Measurements from ENCODE around the gene PLCL2.

Gene PLCL2

DNA sequence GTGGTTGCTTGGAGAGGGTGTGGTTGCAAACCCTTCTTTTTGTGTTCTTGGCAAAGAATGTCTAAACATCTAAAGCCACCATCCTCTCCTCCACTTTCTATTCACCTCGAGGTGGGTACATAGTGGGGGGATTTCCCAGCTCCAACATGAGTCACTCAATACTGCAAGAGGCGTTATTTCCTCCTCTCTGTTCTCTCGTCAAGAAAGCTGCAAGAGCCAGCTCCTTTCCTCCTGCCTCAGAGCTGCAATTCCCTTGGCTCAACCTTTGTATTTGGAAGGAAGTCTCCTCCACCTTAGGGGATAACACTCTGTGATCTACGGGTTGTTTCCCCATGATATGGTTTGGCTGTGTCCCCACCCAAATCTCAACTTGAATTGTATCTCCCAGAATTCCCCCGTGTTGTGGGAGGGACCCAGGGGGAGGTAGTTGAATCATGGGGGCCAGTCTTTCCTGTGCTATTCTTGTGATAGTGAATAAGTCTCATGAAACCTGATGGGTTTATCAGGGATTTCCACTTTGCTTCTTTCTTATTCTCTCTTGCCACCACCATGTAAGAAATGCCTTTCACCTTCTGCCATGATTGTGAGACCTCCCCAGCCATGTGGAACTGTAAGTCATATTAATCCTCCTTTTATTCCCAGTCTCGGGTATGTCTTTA lies 138.4 kb downstream of the PLCL2 start:
- peak; percentile 64 for DNase-seq

DNA sequence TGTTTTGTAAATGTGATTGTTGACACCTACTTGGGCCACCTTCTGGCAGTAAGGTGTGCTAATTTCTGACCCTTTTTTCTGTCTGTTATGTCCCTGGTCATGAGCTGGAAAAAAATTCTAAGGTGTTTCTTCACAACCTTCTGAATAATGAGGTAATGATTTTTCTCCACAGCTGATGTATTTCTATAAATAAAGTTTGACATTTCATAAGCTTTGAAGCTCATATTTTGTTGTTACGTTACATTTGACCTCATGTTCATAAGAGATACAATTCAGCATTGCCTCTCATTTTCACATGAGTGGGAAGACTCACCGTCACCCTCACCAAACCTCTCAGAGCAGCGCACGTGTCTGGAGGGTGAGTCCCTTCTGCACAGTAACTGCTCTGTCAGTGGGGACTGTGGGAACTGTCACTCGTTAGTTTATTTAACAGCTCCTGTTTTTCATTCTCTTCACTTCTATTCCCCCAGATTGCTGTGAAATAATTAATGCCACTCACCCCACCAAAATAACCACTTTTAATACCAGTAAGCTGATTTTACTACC lies 140.9 kb downstream of the PLCL2 start:
- peak; percentile 68 for DNase-seq

DNA sequence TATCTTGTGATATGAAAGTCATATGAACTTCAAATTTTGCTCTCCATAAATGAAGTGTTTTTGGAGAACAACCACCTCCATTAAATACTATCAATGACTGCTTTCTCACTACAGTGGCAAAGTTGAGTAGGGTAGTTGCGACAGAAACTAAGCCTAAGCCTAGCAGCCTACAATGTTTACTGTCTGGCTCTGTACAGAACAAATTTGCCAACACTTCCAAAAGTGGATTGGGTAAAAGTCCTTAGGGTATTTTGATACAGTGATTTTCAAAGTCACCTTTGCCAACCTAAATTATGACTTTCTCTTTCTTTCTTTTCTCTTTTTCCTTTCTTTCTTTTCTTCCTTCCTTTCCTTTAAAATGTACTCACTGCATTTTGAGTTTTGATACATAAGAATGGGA lies 142.6 kb downstream of the PLCL2 start:
- DNase-seq, result no peak

DNA sequence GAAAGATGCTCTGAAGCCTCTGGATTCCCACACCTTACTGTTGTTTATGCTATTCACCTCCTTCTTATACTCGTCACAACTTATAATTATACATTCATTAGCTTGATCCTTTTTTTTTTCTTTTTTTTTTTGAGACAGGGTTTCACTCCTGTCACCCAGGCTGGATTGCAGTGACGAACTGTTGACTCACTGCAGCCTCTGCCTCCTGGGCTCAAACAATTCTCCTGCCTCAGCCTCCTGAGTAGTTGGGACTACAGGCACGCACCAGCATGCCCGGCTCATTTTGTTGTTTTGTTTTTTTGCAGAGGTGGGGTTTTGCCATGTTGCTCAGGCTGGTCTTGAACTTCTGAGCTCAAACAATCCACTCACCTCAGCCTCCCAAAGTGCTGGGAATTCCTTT lies 143.6 kb downstream of the PLCL2 start:
- DNase-seq, result no peak

DNA sequence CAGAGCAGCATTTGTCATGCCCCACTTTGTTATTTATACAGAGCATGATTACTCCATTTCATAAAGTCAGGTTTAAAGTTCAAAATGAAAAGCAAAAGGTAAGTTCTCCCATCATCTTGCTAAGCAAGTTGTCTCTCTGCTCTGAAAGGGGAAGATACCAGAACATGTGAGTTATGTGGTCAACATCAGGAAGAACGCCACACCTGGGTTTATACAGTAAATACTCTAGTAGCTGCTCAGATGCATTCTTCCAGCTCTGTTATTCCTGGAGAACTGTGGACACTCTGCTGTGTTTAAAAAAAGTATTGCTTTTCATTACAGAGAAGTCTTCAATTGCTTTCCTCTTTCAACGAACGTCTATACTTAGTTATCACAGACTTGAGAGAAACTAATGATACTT lies 145.7 kb downstream of the PLCL2 start:
- no peak for DNase-seq

DNA sequence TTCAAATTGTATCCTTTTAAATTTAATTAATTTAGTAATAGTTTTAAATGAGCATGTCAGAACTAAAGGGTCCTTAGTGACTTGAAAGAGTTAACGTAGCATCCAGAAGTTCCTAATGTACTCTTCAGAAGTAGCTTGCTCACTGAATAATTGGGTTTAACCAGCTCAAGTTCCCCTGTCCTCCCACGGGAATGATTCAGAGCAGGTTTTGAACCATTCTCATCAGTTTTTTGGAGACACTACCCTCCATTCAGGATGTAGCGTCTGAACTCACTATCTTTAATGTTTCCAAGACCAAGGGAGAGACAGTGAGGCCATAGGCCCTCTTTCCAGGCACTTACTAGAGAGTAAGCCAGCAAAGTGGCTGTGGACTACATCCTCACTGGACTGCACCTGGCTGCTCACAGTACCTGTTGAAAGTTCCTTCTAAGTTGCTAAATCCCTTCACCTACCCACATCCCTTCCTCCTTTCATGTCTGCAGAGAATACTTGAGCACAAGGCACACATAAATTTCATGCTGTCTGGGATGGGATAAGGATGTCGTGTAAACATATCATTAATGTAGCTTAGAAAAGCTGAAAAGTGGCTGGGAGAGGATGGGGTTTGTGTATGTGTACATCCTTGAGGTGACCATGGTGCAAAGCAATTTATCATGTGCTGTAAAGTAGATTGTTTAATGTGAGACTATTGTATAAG lies 146.3 kb downstream of the PLCL2 start:
- DNase-seq, result no peak

DNA sequence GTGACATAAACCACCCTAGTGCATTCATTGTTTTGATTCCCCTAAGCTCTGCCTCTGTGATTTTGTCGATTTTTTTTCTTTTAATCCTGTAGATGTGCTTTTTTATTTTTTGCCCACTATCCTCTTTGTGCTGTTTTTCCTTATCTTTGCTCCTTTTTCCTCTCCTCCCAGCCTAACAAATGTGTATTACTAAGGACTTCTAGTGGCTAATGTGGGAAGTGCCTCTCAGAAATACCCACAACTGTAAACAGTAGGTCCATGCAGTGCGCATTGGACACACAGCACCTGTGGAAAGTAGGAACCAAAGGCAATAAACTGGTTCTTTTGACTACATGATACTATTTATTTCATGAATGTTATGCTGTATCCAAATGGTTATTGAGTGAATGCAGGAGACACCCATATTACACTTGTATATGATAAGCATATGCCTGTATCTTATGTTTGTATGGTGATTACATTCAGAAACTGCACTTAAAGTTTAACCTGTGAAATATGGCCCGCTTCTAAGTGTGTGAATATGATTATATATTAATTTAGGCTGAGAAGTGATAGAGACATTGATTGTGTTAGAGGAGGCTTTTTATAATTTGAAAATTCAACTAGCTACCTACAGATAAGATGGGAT lies 147.8 kb downstream of the PLCL2 start:
- no peak for DNase-seq

DNA sequence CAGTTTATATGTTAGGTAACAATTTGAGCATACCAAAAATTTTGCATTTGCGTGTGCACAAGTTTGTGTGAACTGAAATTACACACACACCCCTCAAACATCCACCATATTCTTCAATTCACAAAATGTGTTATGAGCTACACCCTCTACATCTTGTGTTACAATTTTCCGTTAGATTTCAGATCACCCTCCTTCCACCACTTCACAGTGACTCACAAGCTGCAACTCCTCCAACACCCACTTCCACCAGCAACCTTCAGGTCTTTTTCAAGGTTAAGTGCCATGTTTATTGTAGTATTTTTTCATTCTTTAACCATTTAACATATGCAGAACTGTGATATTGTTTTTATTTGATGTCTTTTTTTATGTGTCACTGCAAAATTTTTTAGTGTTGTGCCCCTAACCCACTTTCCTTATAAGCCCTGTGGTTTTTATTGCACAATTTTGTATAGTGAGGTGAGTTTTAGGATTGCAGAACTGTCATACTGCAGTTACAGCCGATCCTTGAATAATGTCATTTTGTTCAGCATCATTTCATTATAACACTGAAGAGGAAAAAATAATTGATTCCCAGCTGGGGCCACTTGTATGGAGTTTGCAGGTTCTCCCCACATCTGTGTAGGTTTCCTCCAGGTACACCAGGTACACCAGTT lies 148.9 kb downstream of the PLCL2 start:
- no peak for DNase-seq

DNA sequence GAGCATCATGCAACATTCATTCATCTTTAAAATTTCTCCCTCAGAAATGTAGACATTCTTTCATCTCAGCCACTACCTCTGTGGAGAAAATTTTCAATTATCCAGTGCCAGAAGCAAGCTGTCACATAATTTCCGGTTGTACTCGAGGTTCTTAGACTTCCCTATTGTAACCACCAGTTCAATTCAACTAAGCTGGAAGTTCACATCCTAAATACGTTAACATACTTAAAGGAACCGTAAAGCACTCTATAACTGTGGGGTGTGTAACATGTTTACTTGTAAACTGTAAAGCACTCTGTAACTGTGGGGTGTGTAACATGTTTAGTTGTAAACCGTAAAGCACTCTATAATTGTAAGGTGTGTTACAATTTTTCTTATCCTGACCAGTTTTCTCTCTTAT lies 150.3 kb downstream of the PLCL2 start:
- DNase-seq, result no peak

DNA sequence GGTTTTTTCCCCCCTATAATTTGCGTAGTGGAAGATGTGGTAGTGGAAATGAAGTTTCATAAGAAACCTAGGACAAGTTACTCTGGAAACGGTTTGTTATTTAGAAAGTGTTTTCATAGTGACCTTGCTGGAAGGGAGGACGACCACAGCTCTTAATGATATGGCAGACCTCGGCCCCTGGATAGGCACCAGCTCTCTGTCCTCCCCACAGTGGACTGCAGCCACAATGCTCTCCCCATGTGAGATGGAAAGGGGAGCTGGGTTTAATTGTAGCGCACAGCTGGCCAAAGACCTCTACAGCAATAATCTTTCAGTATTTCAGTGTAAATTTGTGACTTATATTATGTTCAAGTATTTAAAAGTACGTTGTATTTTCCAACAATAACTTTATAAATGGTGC lies 151.2 kb downstream of the PLCL2 start:
- no peak for DNase-seq

DNA sequence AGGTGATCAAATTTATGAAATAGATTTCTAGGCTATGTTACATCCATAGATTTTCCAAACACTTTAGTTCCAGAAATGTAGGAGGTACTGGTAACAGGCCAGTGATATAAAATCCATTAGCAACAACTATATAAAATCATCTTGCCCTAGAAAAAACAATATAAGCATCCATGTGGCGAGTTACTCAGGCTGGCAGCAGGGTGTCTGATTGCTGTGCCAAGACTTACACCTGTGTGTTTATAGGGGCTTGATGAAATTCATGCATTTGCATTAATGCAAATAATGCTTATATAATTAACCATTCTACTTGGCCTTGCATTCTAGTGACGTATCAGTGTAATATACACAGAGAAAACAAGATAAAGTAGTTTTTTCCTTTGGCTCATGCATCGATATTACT lies 153.4 kb downstream of the PLCL2 start:
- DNase-seq, result no peak

DNA sequence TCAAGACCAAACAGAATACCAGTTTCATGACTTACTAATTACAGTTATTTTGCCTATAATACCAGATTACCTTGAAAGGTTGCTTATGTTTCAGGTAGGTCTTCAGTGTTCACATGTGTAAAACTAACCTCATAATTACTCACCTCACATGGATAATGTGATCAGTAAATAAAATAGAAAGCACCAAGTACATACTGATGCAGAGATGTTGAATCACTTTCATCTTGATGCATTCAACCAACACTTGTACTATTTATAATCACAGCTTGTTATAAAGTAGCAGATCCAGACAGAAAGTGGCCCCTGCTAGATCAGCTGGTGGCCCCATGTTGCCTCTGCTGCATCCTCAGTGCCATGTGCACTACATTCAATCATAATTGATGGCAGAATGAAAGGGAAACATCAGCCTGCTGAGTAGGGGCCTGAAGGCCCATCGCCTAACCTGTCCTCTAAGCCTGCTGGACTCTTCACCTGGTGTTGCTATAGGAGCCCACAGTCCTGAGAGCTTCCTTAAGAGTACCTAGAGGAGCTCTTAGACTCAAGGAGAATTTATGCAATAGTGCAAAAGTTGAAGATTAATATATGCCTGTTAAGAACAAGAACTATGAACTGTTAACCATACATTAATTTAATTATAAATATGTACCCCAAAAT lies 154.3 kb downstream of the PLCL2 start:
- DNase-seq, result no peak

DNA sequence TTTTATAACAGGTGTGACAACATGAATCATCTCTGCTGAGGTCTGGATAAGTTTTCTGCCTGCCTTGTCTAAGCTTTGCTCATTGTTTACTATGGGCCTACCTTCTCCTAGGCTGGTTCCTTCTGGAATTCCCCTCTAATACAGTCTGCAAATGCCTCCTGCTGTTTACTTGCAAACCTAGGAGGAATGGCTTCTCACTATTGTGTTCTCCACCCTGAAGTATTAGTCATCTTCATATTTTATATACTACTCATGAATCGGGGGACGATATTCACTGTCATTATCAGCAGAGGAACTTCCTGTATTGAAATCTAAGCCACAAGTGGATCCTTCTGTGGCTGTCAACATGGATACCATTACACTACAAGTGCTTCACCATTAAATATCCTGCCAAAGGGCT lies 154.8 kb downstream of the PLCL2 start:
- DNase-seq, result no peak

DNA sequence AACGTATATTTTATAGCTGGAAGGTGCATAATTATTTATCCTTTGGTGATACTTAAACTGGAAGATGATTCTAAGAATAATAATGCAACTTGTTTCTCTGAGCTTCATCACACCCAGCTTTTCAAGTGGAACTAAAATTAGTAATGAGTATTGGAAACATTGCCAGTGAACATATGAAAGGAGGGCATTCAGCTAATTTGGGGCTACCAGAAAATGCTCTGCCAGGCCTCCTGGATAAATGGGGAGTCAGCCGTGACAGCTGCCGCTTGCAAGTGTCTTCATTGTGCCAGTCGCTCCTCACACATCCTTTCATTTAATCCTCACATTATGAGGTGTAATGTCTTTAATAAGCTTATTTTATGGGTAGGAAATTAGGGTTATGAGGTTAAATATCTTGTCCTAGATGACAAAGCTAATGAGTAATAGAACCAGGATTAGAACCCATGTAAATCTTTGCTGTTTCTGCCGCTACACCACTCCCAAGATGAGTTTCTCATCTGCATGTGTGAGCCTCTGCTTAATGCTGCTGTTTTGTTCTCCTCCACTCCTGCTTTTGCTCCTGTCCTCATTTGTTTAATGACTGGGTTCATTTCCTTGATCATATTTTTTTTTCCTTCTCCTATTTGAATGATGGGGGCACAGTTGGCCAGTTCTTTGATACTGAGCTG lies 155.7 kb downstream of the PLCL2 start:
- DNase-seq, result no peak

DNA sequence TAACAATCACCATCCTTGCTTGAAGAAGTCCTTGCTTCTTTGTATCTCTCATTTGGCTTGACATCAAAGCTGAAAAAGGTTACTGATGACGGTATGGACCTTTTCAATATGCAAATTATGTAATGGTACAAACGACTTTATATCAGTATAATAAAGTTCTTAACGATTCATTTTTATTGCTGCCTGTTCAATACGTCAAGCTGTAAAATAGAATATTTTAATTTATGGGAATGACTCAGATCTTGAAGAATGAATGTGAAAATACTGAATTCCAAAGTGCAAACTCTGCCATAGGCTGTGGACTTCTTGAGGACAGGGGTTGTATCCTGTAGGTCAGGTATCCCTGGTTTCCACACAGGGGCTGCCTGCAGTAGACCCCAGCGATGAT lies 156.2 kb downstream of the PLCL2 start:
- DNase-seq, result no peak

DNA sequence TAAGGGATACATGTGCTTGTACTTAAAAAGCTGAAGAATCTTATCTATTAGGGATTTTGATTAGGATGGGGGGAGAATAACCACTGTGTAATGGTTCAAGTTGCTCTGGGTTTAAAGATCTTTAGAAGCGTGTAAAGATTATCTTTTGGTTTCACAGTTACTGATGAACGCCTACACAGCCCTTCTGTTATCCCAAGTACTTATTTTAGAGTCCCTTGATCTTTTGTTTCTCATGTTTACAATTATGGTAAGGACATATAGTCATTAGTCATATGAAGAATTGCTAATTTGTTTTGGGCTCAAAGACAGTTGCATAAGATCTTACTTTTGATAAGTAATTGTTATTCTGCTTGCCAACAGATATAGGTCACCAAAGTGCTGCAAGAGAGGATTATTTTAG lies 160.1 kb downstream of the PLCL2 start:
- no peak for DNase-seq

DNA sequence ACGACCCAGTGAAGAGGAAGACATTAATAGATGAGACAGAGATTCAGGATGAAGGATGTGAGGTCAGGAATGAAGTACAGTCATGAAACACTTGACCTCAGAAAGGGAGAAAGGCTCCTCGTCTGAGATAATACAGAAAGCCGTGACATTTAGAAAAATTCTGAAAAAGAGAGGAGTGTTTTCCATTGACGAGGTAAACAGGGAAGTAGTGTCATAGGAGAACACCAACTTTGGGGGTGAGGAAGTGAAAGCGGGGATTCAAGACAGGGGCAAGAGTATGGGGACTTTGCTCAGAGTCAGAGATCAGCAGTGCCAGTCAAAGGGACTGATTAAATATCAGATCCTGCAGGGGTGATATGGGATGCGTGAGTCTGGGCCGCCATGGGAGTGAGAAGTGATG lies 160.9 kb downstream of the PLCL2 start:
- DNase-seq, result no peak

DNA sequence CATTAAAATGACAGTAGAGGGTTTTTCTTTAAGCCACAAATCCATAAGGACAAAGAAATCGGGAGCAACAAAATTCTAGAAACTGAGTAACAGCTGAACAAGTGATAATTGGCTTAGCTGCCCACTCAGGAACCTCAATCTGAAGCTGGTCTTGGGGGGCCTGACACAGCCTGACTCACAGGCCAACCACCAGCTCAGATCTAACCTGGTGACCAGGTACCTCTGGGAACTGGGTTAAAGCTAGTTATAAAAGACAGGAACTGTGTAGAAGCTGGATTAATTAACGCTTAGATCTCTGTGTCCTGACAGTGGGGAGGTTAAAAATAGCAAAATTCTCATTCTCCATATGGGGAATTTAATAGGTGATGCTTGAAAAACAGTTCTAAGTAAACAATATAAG lies 161.9 kb downstream of the PLCL2 start:
- no peak for DNase-seq

DNA sequence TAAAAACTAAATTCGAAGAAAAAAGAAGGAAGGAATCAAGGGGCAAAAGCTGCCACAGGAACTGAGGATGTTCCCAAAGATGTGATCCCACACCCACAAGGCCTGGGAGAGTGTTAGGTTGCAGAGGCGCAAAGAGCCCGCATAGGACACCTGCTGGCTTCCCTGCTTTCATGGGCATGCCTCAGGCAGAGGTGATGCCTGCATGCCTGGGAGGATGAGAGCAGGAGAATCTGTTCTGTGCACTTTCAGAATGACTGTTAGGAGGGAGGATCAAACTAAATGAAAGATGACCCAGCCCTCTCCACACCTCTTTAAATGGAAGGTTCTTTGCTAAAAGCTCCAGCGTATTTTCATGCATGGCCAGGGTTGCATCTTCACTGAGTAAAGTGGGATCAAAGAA lies 162.4 kb downstream of the PLCL2 start:
- no peak for DNase-seq

DNA sequence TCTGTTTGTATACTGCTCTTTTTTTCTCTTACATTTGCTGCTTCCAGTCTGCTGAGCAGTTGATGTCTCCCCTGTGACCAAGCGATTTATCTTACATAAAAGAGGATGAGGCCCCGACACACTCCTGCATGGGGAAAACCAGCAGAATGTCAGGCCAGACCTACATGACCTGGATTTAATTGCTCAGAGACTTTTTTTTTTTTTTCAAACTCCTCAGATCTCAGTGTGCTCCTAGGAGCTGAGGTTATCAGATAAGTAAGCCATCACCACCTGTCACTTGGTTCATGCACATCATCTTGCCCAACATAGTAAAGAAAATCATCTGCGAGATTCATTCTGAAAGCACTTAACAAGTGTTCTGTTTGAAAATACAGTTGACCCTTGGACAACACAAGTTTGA lies 163.1 kb downstream of the PLCL2 start:
- no peak for DNase-seq

DNA sequence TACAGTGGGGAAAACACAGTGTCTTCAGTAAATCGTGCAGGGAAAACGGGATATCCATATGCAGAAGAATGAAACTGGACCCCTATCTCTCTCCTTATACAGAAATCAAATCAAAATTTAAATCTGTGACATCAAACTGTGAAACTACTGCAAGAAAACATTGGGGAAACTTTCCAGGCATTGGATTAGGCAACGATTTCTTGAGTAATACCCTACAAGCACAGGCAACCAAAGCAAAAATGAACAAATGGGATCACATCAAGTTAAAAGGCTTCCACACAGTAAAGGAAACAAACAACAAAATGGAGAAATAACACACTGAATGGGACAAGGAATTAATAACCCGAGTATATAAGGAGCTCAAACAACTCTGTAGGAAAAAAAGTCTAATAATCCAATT lies 165.3 kb downstream of the PLCL2 start:
- DNase-seq, result no peak

DNA sequence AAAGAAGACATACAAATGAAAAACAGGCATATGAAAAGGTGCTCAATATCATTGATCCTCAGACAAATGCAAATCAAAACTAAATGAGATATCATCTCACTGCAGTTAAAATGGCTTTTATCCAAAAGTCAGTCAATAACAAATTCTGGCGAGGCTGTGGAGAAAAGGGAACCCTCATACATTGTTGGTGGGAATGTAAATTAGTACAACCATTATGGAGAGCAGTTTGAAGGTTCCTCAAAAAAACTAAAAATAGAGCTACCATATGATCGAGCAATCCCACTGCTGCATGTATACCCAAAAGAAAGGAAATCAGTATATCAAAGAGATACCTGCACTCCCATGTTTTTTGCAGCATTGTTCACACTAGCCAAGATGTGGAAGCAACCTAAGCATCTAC lies 165.8 kb downstream of the PLCL2 start:
- DNase-seq, result no peak

DNA sequence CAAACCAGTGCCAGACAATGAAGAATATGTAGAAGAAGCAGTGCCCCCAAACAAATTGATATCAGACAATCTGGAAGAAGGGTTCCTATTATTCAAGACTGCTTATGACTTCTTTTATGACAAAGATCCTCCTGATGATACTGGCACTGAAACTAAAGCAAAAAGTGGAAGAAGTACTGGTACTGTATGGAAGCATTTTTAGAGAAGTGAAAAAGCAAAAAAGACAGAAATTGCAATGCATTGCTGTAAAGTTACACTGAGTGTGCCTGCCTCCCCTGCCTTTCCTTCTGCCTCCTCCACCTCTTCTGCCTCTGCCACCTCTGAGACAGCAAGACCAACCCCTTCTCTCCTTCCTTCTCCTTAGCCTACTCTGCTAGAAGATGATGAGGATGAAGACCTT lies 167.6 kb downstream of the PLCL2 start:
- DNase-seq, result no peak
